ENCODE data around the gene TNS3.

- no peak for TF ChIP-seq CTCF (IDR thresholded peaks at IDR 0.05)
- no peak for TF ChIP-seq EP300 (IDR thresholded peaks at IDR 0.05)
- no peak for TF ChIP-seq POLR2A (IDR thresholded peaks at IDR 0.05; ENCODE audit: low read depth)
Observed at GRCh38 chr7:47350425-47350824, 231.5 kb downstream of the TNS3 start.
